Measurements from ENCODE around the gene FBN1.

GRCh38 chr15:48536681-48537091 lies 108.8 kb downstream of the FBN1 start:
- TF ChIP-seq CTCF (IDR thresholded peaks at IDR 0.05) (no peak), POLR2A (IDR thresholded peaks at IDR 0.05) (no peak), EP300 (IDR thresholded peaks at IDR 0.05) (no peak), POLR2AphosphoS5 (IDR thresholded peaks at IDR 0.05) (no peak)

Data from upper lobe of left lung (tissue), 4 donors.